Measurements from ENCODE around the gene DCANP1. TPM values are rescaled to one million over a fixed set of nuclear protein-coding genes. Genes with fewer than 3 reads are reported as not detected.

Gene DCANP1
- total RNA-seq, 1 experiment from 2014 or later, result not detected

DNA sequence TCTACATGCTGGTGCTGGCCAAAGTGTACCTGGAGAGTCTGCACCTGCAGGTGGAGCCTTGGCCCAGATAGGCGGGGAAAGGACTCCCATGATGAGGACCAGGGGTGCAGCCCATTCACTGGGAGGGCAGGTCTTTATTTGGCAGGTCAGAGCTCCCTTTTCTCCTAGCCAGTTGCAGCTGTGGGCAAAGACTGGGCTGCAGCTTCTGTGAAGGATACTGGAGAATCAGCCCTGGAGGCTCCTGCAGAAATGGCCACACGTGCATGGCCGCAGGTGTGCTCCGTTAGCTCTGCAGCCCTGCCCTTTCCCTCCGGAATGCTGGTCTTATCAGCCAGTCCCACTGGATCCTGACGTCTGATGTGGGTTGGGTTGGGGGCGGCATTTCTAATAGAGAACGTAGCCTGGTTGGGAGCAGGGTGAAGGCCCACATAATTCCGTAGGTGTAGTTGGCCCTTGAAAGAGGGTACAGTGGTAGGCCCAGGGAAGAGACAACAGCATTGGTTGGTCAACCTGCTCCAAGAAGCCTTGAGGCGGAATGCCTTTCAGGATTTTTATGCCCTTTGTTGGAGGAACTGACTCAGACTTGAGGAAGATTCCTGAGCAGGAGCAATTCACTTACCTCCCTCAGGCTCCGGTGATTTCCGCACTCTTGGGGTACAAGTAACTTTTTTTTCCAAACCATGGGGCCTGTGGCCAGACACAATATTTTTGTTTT, 27.0 kb upstream of the DCANP1 start:
- no peak for DNase-seq (ENCODE audit: unreplicated experiment)
- Mint-ChIP-seq H3K4me3 (ENCODE audit: unreplicated experiment) (no peak overlapping the region), H3K27me3 (ENCODE audit: insufficient read depth, unreplicated experiment) (no peaks in the 10 kb centered on the region), H3K9me3 (ENCODE audit: unreplicated experiment) (no peaks in the 10 kb centered on the region), H3K36me3 (ENCODE audit: insufficient read depth, unreplicated experiment) (no peaks in the 10 kb centered on the region), H3K27ac (ENCODE audit: low read depth, unreplicated experiment) (no peak overlapping the region), H3K4me1 (ENCODE audit: insufficient read depth, unreplicated experiment) (no peaks in the 10 kb centered on the region)
- TF ChIP-seq, protein P1, sequence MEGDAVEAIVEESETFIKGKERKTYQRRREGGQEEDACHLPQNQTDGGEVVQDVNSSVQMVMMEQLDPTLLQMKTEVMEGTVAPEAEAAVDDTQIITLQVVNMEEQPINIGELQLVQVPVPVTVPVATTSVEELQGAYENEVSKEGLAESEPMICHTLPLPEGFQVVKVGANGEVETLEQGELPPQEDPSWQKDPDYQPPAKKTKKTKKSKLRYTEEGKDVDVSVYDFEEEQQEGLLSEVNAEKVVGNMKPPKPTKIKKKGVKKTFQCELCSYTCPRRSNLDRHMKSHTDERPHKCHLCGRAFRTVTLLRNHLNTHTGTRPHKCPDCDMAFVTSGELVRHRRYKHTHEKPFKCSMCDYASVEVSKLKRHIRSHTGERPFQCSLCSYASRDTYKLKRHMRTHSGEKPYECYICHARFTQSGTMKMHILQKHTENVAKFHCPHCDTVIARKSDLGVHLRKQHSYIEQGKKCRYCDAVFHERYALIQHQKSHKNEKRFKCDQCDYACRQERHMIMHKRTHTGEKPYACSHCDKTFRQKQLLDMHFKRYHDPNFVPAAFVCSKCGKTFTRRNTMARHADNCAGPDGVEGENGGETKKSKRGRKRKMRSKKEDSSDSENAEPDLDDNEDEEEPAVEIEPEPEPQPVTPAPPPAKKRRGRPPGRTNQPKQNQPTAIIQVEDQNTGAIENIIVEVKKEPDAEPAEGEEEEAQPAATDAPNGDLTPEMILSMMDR (IDR thresholded peaks at IDR 0.05; ENCODE audit: unreplicated experiment), result no peak
- intact Hi-C loops (cut with micrococcal nuclease), result no loop called here
- ChIA-PET CTCF (interaction anchor here (0.6 to 29.6 kb wide), 8 partner anchors 10 to 412 kb away, joined by 3 to 2166 read pairs (median 4); no protein-coding TSS in a partner anchor), POLR2A (no interaction called here)
- BruUV-seq (replicated peaks), result no TSS peak

DNA sequence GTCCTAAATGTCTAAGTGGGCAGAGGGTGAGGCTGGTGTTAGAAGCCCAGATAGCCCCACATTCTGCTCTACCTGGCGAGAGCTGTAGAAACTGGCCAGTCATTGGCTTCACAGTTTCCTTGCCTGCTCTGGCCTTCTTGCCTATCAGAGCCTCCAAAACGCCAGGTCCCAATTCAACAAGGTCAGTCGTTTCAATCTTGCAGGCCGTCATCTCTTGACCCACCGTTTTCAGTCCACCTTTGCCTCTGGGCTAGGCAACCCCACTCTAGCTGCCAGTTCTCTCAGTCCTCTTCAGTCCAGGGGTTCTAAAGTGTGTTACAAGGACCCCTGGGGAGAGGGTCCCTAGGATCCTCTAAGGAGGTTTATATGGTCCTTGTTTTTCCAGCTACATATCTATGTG, 25.0 kb upstream of the DCANP1 start:
- no peaks in the 10 kb centered on the region for H3K36me3 Mint-ChIP-seq (ENCODE audit: insufficient read depth, unreplicated experiment)
- POLR2A ChIA-PET, result no interaction called here
- CTCF ChIA-PET, result interaction anchor here (9.2 to 29.6 kb wide), 2 partner anchors 8 to 88 kb away, joined by 114 to 2166 read pairs; no protein-coding TSS in a partner anchor
- H3K4me3 Mint-ChIP-seq (ENCODE audit: unreplicated experiment), result no peak overlapping the region
- no peaks in the 10 kb centered on the region for H3K4me1 Mint-ChIP-seq (ENCODE audit: insufficient read depth, unreplicated experiment)
- no TSS peak for BruUV-seq (replicated peaks)
- no peak overlapping the region for H3K27ac Mint-ChIP-seq (ENCODE audit: low read depth, unreplicated experiment)
- no peaks in the 10 kb centered on the region for H3K27me3 Mint-ChIP-seq (ENCODE audit: insufficient read depth, unreplicated experiment)
- TF ChIP-seq, protein P1 (IDR thresholded peaks at IDR 0.05; ENCODE audit: unreplicated experiment), result no peak
- no peaks in the 10 kb centered on the region for H3K9me3 Mint-ChIP-seq (ENCODE audit: unreplicated experiment)
- intact Hi-C loops (cut with micrococcal nuclease), result no loop called here
- no peak for DNase-seq (ENCODE audit: unreplicated experiment)

GRCh38 chr5:135471726-135472125, 24.6 kb upstream of the DCANP1 start:
- POLR2A ChIA-PET, result no interaction called here
- BruUV-seq (replicated peaks), result no TSS peak
- H3K4me1 Mint-ChIP-seq (ENCODE audit: insufficient read depth, unreplicated experiment), result no peaks in the 10 kb centered on the region
- no peak for DNase-seq (ENCODE audit: unreplicated experiment)
- CTCF ChIA-PET, result interaction anchor here (9.2 to 29.6 kb wide), 2 partner anchors 8 to 88 kb away, joined by 114 to 2166 read pairs; no protein-coding TSS in a partner anchor
- no peaks in the 10 kb centered on the region for H3K36me3 Mint-ChIP-seq (ENCODE audit: insufficient read depth, unreplicated experiment)
- H3K27ac Mint-ChIP-seq (ENCODE audit: low read depth, unreplicated experiment), result no peak overlapping the region
- no peaks in the 10 kb centered on the region for H3K9me3 Mint-ChIP-seq (ENCODE audit: unreplicated experiment)
- H3K4me3 Mint-ChIP-seq (ENCODE audit: unreplicated experiment), result no peak overlapping the region
- intact Hi-C loops (cut with micrococcal nuclease), result no loop called here
- no peaks in the 10 kb centered on the region for H3K27me3 Mint-ChIP-seq (ENCODE audit: insufficient read depth, unreplicated experiment)
- TF ChIP-seq, protein P1 (IDR thresholded peaks at IDR 0.05; ENCODE audit: unreplicated experiment), result no peak

DNA sequence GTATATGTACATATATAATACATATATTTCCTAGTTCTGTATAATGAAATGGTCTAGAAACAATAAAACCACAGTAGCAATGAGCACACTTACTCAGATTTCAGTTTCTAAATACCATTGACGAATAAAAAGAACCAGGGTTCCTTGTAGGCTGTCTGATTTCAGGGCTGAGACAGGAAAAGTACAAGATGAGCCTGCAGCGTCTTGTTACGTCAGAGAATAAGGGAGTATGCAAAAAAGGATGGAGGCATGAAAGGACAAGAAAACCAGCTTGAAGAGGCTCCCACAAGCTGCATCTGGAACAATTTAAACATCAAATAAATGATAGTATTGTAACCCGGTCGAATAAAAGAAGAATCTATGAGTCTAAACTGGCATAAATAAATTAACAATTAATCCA, 22.8 kb upstream of the DCANP1 start:
- TF ChIP-seq, protein P1 (IDR thresholded peaks at IDR 0.05; ENCODE audit: unreplicated experiment), result no peak
- H3K27me3 Mint-ChIP-seq (ENCODE audit: insufficient read depth, unreplicated experiment), result peaks cover 7% of the 10 kb centered on the region
- CTCF ChIA-PET, result interaction anchor here (0.6 to 29.6 kb wide), 8 partner anchors 8 to 90 kb away, joined by 3 to 2166 read pairs (median 4); no protein-coding TSS in a partner anchor
- no peaks in the 10 kb centered on the region for H3K9me3 Mint-ChIP-seq (ENCODE audit: unreplicated experiment)
- H3K4me3 Mint-ChIP-seq (ENCODE audit: unreplicated experiment), result no peak overlapping the region
- H3K36me3 Mint-ChIP-seq (ENCODE audit: insufficient read depth, unreplicated experiment), result no peaks in the 10 kb centered on the region
- H3K27ac Mint-ChIP-seq (ENCODE audit: low read depth, unreplicated experiment), result no peak overlapping the region
- no TSS peak for BruUV-seq (replicated peaks)
- peaks cover 5% of the 10 kb centered on the region for H3K4me1 Mint-ChIP-seq (ENCODE audit: insufficient read depth, unreplicated experiment)
- POLR2A ChIA-PET, result interaction anchor here (0.7 to 1.6 kb wide), 3 partner anchors 22 to 85 kb away, joined by 3 to 8 read pairs (median 3); no protein-coding TSS in a partner anchor
- intact Hi-C loops (cut with micrococcal nuclease), result no loop called here
- no peak for DNase-seq (ENCODE audit: unreplicated experiment)
